ENCODE data around the gene FOXO6.

DNA sequence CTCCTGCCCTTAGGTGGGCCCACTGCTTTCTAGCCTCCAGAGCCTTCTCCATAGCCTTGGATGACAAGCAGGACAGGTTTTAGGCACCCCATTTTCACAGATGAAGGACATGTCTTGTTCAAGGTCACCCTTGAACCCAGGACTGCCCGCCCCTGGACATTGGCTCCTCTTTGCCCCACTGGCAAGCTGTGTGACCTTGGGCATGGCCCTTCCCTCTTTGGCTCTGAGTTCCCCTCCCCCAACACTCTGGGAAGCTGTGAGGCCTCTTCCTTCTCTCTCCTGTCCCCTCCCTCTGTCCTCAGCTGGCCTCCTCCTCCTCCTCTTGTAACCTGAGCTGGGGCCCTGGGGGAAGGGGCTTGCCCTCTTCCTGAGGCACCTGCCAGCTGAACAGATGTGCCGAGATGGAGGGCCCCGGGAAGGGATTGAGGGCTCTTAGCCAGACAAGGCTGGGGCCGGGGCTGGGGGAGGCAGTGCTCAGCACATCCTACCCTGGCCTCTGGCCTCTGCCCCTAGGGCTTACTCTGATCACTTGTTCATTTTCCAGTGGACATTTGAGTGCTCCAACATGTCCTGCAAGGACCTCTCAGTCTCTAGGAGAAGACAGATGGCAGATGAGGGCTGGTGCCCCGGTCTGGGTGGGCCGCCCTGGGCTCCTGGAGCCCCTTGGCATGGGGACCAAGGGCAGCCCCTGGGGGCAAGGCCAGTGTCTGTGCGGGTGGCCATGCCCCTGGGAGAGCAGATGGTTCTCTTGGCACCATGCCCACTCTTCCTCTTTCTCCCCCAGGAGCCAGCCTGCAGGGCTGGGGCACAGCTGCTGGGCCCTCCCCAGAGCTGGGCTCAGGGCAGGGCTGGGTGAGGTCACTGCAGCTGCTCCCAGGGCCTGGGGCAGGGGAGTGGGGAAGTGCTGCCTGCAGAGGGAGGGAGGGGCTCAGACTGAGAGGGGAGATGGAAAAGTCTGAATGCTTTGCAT lies 10.7 kb downstream of the FOXO6 start:
- no peak for TF ChIP-seq ZNF230 (CRISPR knock-in tag; IDR thresholded peaks at IDR 0.05)
- no peak for TF ChIP-seq ZNF556 (CRISPR knock-in tag; IDR thresholded peaks at IDR 0.05; ENCODE audit: borderline replicate concordance)
- TF ChIP-seq CBX1 (IDR thresholded peaks at IDR 0.05; ENCODE audit: low read depth), result no peak
- TF ChIP-seq ZNF10 (CRISPR knock-in tag; IDR thresholded peaks at IDR 0.05; ENCODE audit: borderline replicate concordance, low read depth), result no peak
- TF ChIP-seq EP300 (IDR thresholded peaks at IDR 0.05; ENCODE audit: low read depth in 2 of 2, low read length in 2 of 2), result no peak
- no peak for TF ChIP-seq EP300 (CRISPR knock-in tag; IDR thresholded peaks at IDR 0.05; ENCODE audit: borderline replicate concordance)
- TF ChIP-seq CTCF (CRISPR knock-in tag; IDR thresholded peaks at IDR 0.05), result no peak
- TF ChIP-seq ZNF343 (CRISPR knock-in tag; IDR thresholded peaks at IDR 0.05), result no peak
- TF ChIP-seq CHD4 (IDR thresholded peaks at IDR 0.05; ENCODE audit: borderline replicate concordance, low read length), result no peak
- TF ChIP-seq ZNF768 (CRISPR knock-in tag; IDR thresholded peaks at IDR 0.05), result no peak

Measured in HepG2 (cell line).